Measurements from ENCODE around the gene OASL.

OASL gene

GRCh38 chr12:120978296-120979219 lies 60.5 kb downstream of the OASL start, which contains the start of gene HNF1A:
HNF1A (plus strand) TSS chr12:120978543; CDS start chr12:120978769, 226 bp downstream.
- no peaks in the 10 kb centered on the region for H3K4me1 Mint-ChIP-seq
- no peaks in the 10 kb centered on the region for H3K36me3 Mint-ChIP-seq
- no peak for DNase-seq (ENCODE audit: low spot score in 2 of 2)
- no peak within 1 kb of the TSS for H3K27ac Mint-ChIP-seq
- peak; percentile 8 for ATAC-seq
- no peaks in the 10 kb centered on the region for H3K9me3 Mint-ChIP-seq
- no peak within 1 kb of the TSS for H3K4me3 Mint-ChIP-seq

- no peak overlapping the region for H3K4me3 Mint-ChIP-seq
- DNase-seq (ENCODE audit: low spot score in 2 of 2) (no peak), ATAC-seq (no peak)
- no peaks in the 10 kb centered on the region for H3K36me3 Mint-ChIP-seq
- H3K9me3 Mint-ChIP-seq = no peaks in the 10 kb centered on the region
- H3K4me1 Mint-ChIP-seq = no peaks in the 10 kb centered on the region
- no peak overlapping the region for H3K27ac Mint-ChIP-seq
Observed at GRCh38 chr12:120977531-120978295, 61.3 kb downstream of the OASL start.

DNA sequence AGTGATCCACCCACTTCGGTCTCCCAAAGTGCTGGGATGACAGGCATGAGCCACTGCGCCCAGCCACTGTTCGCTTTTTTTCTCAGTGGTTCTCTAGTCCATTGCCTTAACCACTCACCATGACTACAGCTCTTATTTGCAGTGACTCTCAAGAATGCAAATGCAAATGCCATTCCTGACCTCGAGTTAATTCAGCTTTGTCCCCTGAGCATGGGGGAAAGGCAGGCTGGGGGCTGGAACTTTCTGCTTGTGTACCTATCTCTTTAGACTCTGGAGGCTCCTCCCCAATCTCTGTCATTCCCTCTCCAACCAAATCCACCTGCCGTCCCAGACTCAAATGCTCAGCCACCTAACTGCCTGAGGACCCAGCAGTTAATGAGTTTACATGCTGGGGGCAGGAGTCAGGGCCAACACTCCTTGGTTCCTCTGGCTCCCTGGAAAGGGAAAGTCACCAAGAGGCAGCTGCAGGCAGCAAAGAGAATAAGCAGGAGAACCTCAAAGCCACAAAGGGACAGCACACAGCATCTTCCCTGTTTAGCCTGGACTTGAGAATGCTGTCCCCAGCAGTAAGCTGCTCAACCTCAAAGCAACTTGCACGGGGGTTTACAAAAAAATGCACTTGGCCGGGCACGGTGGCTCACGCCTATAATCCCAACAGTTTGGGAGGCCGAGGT lies 66.0 kb downstream of the OASL start:
- Mint-ChIP-seq H3K4me1 (peaks cover 7% of the 10 kb centered on the region), H3K9me3 (no peaks in the 10 kb centered on the region), H3K27ac (no peak overlapping the region), H3K4me3 (no peak overlapping the region), H3K36me3 (no peaks in the 10 kb centered on the region)
- DNase-seq (ENCODE audit: low spot score in 2 of 2) = no peak
- ATAC-seq = no peak

GRCh38 chr12:120971299-120972180 lies 67.5 kb downstream of the OASL start:
- H3K9me3 Mint-ChIP-seq = no peaks in the 10 kb centered on the region
- peak; percentile 18 to 55 for DNase-seq (ENCODE audit: low spot score in 2 of 2)
- H3K36me3 Mint-ChIP-seq = no peaks in the 10 kb centered on the region
- H3K27ac Mint-ChIP-seq = no peak overlapping the region
- H3K4me3 Mint-ChIP-seq = no peak overlapping the region
- peak; percentile 92 for ATAC-seq
- H3K4me1 Mint-ChIP-seq = peaks cover 7% of the 10 kb centered on the region

- Mint-ChIP-seq H3K36me3 (no peaks in the 10 kb centered on the region), H3K27ac (no peak overlapping the region), H3K4me1 (peaks cover 7% of the 10 kb centered on the region), H3K4me3 (no peak overlapping the region), H3K9me3 (no peaks in the 10 kb centered on the region)
- ATAC-seq = no peak
- no peak for DNase-seq (ENCODE audit: low spot score in 2 of 2)
Observed at GRCh38 chr12:120970310-120970709, 68.7 kb downstream of the OASL start.
